GM21447 (cell line): ENCODE data around the gene HSPA14.
"Not testable (repeated sequence)": the region's sequence is repeated elsewhere in the genome, so short reads cannot be mapped to it uniquely, and the experiment has no call there.

Experiments
- ATAC-seq: cut with Tn5 transposase; IDR thresholded peaks from one replicate; pipeline ENCODE4 v1.9.1; 2021; ENCODE audit not compliant: unreplicated experiment

The HSPA14 gene

GRCh38 chr10:14837003-14837756 is 926 bp upstream of the HSPA14 start:
- no peak for ATAC-seq

GRCh38 chr10:14838582-14839304 is 637 bp downstream of the HSPA14 start:
- no peak for ATAC-seq

DNA sequence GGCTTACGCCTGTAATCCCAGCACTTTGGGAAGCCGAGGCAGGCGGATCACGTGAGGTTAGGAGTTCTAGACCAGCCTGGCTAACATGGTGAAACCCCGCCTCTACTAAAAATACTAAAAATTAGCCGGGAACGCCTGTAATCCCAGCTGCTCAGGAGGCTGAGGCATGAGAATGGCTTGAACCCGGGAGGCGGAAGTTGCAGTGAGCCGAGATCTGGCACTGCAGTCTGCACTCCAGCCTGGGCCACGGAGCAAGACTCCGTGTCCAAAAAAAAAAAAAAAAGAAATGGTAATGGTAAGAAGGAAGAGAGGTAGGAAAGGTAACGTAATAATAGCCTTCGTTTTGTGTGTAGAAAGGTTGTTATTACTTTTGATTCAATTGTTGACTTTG is 1.2 kb downstream of the HSPA14 start:
- no peak for ATAC-seq

DNA sequence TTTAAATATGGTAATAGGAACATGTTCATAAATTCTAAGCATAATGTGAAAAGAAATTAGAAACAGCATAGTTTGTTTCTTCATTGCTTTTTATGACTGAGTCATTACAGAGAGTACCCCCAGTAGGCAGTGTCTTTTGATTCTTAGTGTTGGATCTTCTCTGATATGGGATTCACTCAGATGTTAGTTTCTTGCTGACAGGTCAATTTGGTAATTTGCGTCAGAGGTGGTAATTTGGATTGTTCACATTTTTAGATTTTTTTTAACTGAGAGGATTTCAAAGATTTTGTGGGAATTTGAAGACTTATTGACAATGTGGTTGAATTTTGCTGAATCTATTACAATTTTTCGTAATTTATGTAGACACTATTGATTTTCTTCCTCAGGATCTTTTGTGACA is 2.1 kb downstream of the HSPA14 start:
- ATAC-seq = no peak

GRCh38 chr10:14843327-14843988 is 5.4 kb downstream of the HSPA14 start:
- ATAC-seq = no peak

- no peak for ATAC-seq
These were observed 6.8 kb downstream of the HSPA14 start for GRCh38 chr10:14844948-14845347.

- no peak for ATAC-seq
These were observed 14.1 kb downstream of the HSPA14 start for GRCh38 chr10:14852236-14852635.

DNA sequence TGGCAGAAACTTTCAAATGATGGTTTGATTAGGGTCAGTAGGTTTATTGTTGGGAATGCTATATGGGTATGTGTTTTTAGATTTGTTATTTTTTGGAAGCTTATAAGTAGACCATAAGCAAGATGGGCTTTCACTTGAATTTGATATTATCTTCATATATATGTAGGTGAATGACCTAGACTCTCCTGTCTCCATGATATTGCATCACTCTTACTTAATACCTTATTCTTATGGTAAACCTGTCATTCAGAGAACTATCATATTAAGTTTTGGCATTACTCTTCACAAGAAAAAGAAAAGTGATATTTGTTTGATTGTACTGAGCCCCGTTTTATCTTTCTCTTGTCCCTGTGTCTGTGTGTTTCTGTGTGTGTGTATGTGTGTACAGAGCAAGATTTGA is 17.3 kb downstream of the HSPA14 start:
- ATAC-seq = no peak

- ATAC-seq = no peak
These were observed 20.3 kb downstream of the HSPA14 start for GRCh38 chr10:14858338-14858960.

DNA sequence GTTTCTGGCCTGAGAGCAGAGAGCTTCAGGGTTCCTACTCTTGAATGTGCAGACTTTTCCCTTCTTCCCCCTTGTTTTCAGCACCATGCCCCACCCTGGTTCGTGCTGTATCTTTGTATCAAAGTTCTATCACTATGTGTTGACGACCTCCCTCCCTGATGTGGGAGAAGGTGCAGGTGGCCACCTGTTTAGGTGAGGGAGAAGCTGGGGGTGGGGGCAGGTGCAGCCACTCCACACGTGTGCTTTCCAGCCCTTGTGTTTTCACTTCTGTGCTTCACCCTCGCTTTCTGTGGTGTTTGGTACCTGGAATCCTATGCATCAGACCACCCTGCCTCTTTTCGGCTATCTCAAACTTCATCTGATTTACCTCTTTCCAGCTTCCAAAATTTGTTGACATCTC is 20.9 kb downstream of the HSPA14 start:
- no peak for ATAC-seq

DNA sequence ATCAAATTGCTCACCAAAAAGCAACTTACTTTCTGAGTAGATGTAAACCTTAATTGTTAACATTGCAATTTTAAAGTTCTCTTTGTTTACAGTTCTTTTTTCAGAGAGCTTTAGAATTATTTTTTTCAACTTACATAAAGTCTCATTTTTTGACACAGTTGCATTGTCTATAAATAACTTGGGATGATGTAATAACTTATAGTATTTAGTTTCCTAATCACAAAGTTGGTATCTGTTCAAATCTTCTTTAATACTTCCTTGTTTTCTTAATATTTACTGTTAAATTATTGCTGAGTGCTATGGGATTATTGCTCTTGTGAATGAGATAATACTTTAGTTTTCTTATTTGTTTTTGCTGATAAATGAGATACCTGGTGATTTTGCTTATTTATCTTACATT is 21.7 kb downstream of the HSPA14 start:
- ATAC-seq = no peak

DNA sequence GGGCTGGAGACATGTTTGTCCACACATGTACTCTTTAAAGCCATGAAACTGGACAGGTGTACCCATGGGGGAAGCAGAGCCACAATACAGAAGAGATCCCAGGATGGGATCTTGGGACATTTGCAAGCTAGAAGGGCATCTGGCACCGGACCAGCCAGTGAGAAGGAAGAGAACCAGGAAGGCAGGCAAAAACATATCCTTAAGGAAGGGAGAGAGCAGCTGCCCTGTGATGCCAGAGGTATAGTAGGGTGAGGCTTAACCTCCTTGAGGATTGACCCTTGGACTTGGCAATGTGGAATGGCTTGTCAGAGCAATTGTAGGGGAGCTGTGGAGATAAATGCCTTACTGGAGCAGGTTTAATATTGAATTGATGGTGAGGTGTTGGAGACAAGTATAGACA is 22.7 kb downstream of the HSPA14 start:
- no peak for ATAC-seq

DNA sequence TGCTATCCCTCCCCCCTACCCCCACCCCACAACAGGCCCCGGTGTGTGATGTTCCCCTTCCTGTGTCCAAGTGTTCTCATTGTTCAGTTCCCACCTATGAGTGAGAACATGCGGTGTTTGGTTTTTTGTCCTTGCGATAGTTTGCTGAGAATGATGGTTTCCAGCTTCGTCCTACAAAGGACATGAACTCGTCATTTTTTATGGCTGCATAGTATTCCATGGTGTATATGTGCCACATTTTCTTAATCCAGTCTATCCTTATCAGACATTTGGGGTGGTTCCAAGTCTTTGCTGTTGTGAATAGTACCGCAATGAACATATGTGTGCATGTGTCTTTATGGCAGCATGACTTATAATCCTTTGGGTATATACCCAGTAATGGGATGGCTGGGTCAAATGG is 26.4 kb downstream of the HSPA14 start:
- ATAC-seq = not testable (repeated sequence)

DNA sequence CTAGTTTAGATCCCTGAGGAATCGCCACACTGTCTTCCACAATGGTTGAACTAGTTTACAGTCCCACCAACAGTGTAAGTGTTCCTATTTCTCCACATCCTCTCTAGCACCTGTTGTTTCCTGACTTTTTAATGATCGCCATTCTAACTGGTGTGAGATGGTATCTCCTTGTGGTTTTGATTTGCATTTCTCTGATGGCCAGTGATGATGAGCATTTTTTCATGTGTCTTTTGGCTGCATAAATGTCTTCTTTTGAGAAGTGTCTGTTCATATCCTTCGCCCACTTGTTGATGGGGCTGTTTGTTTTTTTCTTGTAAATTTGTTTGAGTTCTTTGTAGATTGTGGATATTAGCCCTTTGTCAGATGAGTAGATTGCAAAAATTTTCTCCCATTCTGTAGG is 26.8 kb downstream of the HSPA14 start:
- ATAC-seq = not testable (repeated sequence)

DNA sequence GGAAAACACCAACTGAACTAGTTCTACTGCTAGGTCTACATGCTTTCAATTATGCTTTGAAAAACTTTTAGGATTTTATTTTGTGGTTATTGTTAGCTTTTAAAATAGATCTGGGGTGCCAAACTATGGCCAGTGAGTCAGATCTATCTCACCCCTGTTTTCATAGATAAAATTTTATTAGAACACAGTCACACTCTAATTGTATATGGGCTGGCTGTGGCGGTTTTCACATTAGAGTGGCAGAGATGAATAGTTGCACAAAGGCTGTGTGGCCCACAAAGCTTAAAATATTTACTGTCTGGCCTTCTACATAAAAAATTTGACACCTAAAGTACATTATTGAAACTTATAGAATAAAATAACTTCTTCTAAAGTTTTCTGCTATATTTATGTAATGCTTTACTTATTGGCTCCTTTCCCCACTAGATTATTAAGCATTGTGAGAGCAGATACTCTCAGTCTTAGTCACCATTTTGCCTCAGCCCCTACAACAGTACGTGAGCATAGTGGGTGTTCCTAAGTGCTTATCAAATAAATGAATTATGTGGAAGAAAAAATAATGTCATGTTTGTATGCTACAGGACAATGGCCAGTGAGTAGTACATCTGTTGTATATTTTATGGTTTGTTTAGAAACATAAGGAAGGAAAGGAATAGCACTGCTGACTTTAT is 35.1 kb downstream of the HSPA14 start:
- ATAC-seq = peak; percentile 55

DNA sequence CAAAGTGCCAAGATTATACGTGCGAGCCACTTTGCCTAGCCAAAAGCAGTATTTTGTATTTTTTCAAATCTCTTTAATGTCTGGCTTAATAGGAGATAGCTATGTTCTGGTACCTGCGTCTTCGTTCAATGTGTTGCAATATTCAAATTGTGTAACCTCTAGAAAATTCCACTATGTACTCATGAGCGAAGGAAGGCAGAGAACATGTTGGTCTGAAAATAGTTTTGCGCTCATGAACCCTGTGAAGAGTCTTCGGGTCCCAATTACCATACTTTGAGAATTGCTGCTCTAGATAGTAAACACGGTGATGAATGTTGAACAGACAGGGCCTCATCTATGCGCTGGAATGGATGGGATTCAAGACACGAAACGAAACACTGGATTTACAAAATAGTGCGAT is 37.8 kb downstream of the HSPA14 start:
- no peak for ATAC-seq

DNA sequence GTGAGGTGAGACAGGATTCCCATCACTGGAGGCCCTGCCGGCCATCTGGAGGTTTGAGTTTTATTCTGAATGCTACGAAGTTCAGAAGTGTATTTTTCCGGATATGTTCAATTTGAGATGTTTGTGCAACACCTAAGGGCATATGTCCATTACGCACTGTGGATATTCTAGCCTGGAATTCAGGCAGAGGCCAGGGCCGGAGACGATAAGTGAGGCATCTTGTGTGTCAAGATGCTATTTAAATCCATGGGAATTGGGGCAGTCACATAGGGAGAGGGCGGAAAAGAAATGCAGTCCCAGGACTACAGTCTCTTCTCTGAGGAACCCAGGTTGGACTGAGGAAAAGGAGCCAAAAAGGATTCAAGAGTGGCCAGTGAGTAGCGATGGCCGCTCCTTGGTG is 38.7 kb downstream of the HSPA14 start:
- ATAC-seq = no peak

- peak; percentile 84 for ATAC-seq
These were observed 40.4 kb downstream of the HSPA14 start, which contains the start of gene SUV39H2 for GRCh38 chr10:14878266-14879123. SUV39H2 (plus strand) TSS chr10:14878866; CDS start chr10:14878889, 23 bp downstream.

GRCh38 chr10:14879124-14879927 is 41.2 kb downstream of the HSPA14 start:
- ATAC-seq = peak; percentile 22
